Right lobe of liver (tissue), 4 donors: ENCODE data around the gene QSOX1.

Experiments
- POLR2A ChIP-seq: fragments of 450-650 bp; IDR thresholded peaks from one replicate; pipeline ENCODE4 v1.6.1; 2017; ENCODE audit warnings: antibody characterized with exemption, mild to moderate bottlenecking
- TF ChIP-seq, protein P1 (sequence below), 4 donors: fragments of 200-600 bp in 3 of 4; fragments of 450-650 bp in 1 of 4; IDR thresholded peaks; one replicate each; pipeline versions ENCODE4 v1.5.1 to v1.8.0; 2016 to 2022; ENCODE audit warnings: antibody characterized with exemption in 4 of 4, mild to moderate bottlenecking in 2 of 4
- donor health status: DM: no; HTN: no; CAD: no.
- donor health status: DM: no; HTN: no; CAD: no.
- donor health status: DM: no; HTN: yes; CAD: no.

DNA sequence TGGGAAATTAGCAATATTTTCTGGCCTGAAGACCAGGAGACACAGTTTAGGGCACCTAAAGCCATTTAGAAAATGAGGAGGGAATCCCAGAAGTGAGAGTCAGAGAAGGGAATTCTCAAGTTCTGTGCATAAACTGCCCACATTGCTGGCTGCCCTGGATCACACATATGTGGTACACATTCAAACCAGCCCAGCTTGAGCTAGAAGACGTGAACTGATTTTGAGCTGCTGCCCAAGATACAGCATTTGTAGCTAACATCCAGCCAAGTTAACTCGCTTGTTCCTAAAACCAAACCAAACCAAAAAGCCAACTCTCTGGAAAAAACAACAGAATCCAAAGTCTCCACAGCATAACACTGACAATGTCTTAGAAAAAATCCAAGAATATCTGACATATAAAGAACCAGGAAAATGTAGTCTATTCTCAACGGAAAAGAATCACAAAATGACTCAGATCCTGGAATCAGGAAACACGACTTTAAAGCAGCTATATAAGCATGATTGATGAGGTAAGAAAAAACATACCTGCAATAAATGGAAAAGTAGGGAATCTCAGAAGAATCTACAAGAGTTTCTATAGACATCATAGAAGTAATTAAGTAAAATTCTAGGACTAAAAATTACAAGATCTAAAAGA lies 18.2 kb upstream of the QSOX1 start:
- no peak for TF ChIP-seq POLR2A
- TF ChIP-seq, protein P1, sequence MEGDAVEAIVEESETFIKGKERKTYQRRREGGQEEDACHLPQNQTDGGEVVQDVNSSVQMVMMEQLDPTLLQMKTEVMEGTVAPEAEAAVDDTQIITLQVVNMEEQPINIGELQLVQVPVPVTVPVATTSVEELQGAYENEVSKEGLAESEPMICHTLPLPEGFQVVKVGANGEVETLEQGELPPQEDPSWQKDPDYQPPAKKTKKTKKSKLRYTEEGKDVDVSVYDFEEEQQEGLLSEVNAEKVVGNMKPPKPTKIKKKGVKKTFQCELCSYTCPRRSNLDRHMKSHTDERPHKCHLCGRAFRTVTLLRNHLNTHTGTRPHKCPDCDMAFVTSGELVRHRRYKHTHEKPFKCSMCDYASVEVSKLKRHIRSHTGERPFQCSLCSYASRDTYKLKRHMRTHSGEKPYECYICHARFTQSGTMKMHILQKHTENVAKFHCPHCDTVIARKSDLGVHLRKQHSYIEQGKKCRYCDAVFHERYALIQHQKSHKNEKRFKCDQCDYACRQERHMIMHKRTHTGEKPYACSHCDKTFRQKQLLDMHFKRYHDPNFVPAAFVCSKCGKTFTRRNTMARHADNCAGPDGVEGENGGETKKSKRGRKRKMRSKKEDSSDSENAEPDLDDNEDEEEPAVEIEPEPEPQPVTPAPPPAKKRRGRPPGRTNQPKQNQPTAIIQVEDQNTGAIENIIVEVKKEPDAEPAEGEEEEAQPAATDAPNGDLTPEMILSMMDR (IDR thresholded peaks at IDR 0.05), result no peak
